IMR-90 (cell line): ENCODE data around the gene KCTD4. TPM values are rescaled to one million over a fixed set of nuclear protein-coding genes. Genes with fewer than 3 reads are reported as not detected.

Experiments
- ATAC-seq: fragments of 200-7000 bp; cut with Tn5 transposase; 2 replicates; pipeline ENCODE4 v1.9.1; 2020; ENCODE audit warnings: low read depth, mild to moderate bottlenecking, moderate library complexity
- BruUV-seq: library from RNA; stranded (reverse); fragments of 400-500 nt; replicated peaks from 2 replicates; lab custom pipeline; 2021; lab: Mats Ljungman, UMichigan
- CTCF ChIA-PET: fragments of 300-600 bp; formaldehyde crosslinking; extraction: SDS; loops from one replicate; lab custom pipeline; 2021; ENCODE audit warnings: antibody characterized with exemption; lab: Yijun Ruan, JAX
- POLR2A ChIA-PET: fragments of 300-600 bp; sonication (Branson Sonifier 250); formaldehyde crosslinking; loops from one replicate; lab custom pipeline; 2022; ENCODE audit warnings: antibody characterized with exemption; ENCODE audit not compliant: unreplicated experiment; lab: Charles Lee
- DNase-seq: peaks from one replicate; pipeline ENCODE4 v3.0.0; 2013
- H2AFZ ChIP-seq: replicated peaks from 2 replicates; pipeline ENCODE3; 2013; ENCODE audit warnings: low read length, mild to moderate bottlenecking; ENCODE audit not compliant: poor library complexity
- H2AK5ac ChIP-seq: 2 replicates; pipeline ENCODE4 v1.6.1; 2013; ENCODE audit warnings: low read depth, low read length, inconsistent platforms
- H2AK9ac ChIP-seq: replicated peaks from 2 replicates; pipeline ENCODE3; 2013; ENCODE audit warnings: mild to moderate bottlenecking, low read depth, low read length, moderate library complexity; ENCODE audit not compliant: poor library complexity
- H2BK120ac ChIP-seq: 2 replicates; pipeline ENCODE4 v1.6.1; 2013; ENCODE audit warnings: low read depth, low read length, inconsistent platforms
- H2BK15ac ChIP-seq: 3 replicates; pipeline ENCODE4 v1.6.1; 2013; ENCODE audit warnings: low read depth, low read length, inconsistent platforms
- H2BK20ac ChIP-seq: 2 replicates; pipeline ENCODE4 v1.6.1; 2013; ENCODE audit warnings: low read depth, mild to moderate bottlenecking, inconsistent platforms, low read length, moderate library complexity
- H2BK5ac ChIP-seq: 2 replicates; pipeline ENCODE4 v1.6.1; 2013; ENCODE audit warnings: mild to moderate bottlenecking, low read depth, low read length, inconsistent platforms; ENCODE audit not compliant: poor library complexity, severe bottlenecking
- H3K14ac ChIP-seq: replicated peaks from 2 replicates; pipeline ENCODE4 v1.6.1; 2013; ENCODE audit warnings: low read depth, low read length, inconsistent platforms
- H3K18ac ChIP-seq: 2 replicates; pipeline ENCODE4 v1.6.1; 2013; ENCODE audit warnings: low read depth, low read length, control low read depth
- H3K23ac ChIP-seq: 2 replicates; pipeline ENCODE4 v1.6.1; 2013; ENCODE audit warnings: low read depth, low read length, inconsistent platforms
- H3K27ac ChIP-seq: 2 replicates; pipeline ENCODE4 v1.5.1; 2013; ENCODE audit warnings: mild to moderate bottlenecking, control low read depth, low read length; ENCODE audit not compliant: insufficient read depth
- H3K27me3 ChIP-seq: 2 replicates; pipeline ENCODE4 v1.6.1; 2013; ENCODE audit warnings: low read length; ENCODE audit not compliant: control insufficient read depth, insufficient read depth
- H3K36me3 ChIP-seq: 2 replicates; pipeline ENCODE4 v1.6.1; 2013; ENCODE audit warnings: low read length, mixed read lengths; ENCODE audit not compliant: control insufficient read depth, insufficient read depth
- H3K4ac ChIP-seq: 2 replicates; pipeline ENCODE4 v1.6.1; 2013; ENCODE audit warnings: low read depth, low read length, inconsistent platforms
- H3K4me1 ChIP-seq: 2 replicates; pipeline ENCODE4 v1.6.1; 2013; ENCODE audit warnings: low read length, mixed read lengths; ENCODE audit not compliant: control insufficient read depth, insufficient read depth
- H3K4me2 ChIP-seq: 2 replicates; pipeline ENCODE4 v1.6.1; 2013; ENCODE audit warnings: low read depth, mild to moderate bottlenecking, control low read depth, low read length, moderate library complexity
- H3K4me3 ChIP-seq: 2 replicates; pipeline ENCODE4 v1.5.1; 2013; ENCODE audit warnings: low read depth, mild to moderate bottlenecking, control low read depth, low read length, moderate library complexity; ENCODE audit not compliant: insufficient read depth
- H3K56ac ChIP-seq: 2 replicates; pipeline ENCODE4 v1.6.1; 2013; ENCODE audit warnings: low read length, inconsistent platforms; ENCODE audit not compliant: insufficient read depth; ENCODE audit errors: extremely low read depth
- H3K79me1 ChIP-seq, 2 experiments: 2 replicates each; pipeline ENCODE4 v1.6.1; 2013; ENCODE audit warnings: low read length in 2 of 2, inconsistent platforms in 1 of 2, low read depth in 1 of 2
- H3K9ac ChIP-seq: 2 replicates; pipeline ENCODE4 v1.6.1; 2013; ENCODE audit warnings: low read depth, low read length, control low read depth
- H3K9me1 ChIP-seq: 2 replicates; pipeline ENCODE4 v1.6.1; 2013; ENCODE audit warnings: low read length, inconsistent platforms; ENCODE audit not compliant: insufficient read depth
- H3K9me3 ChIP-seq: 2 replicates; pipeline ENCODE4 v1.6.1; 2013; ENCODE audit warnings: low read length; ENCODE audit not compliant: control insufficient read depth, insufficient read depth
- H4K20me1 ChIP-seq: 2 replicates; pipeline ENCODE4 v1.6.1; 2013; ENCODE audit warnings: low read length, inconsistent platforms; ENCODE audit not compliant: insufficient read depth
- H4K5ac ChIP-seq: 2 replicates; pipeline ENCODE4 v1.6.1; 2013; ENCODE audit warnings: mild to moderate bottlenecking, low read depth, low read length, control low read depth
- H4K8ac ChIP-seq, 2 experiments: 2 replicates each; pipeline ENCODE4 v1.6.1; 2013; ENCODE audit warnings: low read depth in 2 of 2, low read length in 2 of 2, control low read depth in 1 of 2, inconsistent platforms in 1 of 2
- H4K91ac ChIP-seq: 2 replicates; pipeline ENCODE4 v1.6.1; 2013; ENCODE audit warnings: low read depth, low read length, inconsistent platforms; ENCODE audit not compliant: insufficient read depth
- CHD1 ChIP-seq: IDR thresholded peaks from 2 replicates; pipeline ENCODE4 v1.6.1; 2012; ENCODE audit warnings: low read depth, low read length, improper control_type of control experiment
- MAFK ChIP-seq: IDR thresholded peaks from 2 replicates; pipeline ENCODE4 v1.6.1; 2012; ENCODE audit warnings: low read depth, low read length, improper control_type of control experiment
- MAZ ChIP-seq: IDR thresholded peaks from 2 replicates; pipeline ENCODE4 v1.6.1; 2012; ENCODE audit warnings: low read depth, mild to moderate bottlenecking, low read length, improper control_type of control experiment, moderate library complexity, borderline replicate concordance
- MXI1 ChIP-seq: IDR thresholded peaks from 2 replicates; pipeline ENCODE4 v1.6.1; 2012; ENCODE audit warnings: low read depth, mild to moderate bottlenecking, low read length, moderate library complexity, borderline replicate concordance
- NFE2L2 ChIP-seq: fragments of 150-350 bp; IDR thresholded peaks from 2 replicates; pipeline ENCODE4 v1.6.1; 2016; ENCODE audit warnings: low read depth, mild to moderate bottlenecking, low read length
- RAD21 ChIP-seq: IDR thresholded peaks from 2 replicates; pipeline ENCODE4 v1.6.1; 2012; ENCODE audit warnings: low read length, improper control_type of control experiment
- RFX5 ChIP-seq: IDR thresholded peaks from 2 replicates; pipeline ENCODE4 v1.8.0; 2012; ENCODE audit warnings: low read depth, mild to moderate bottlenecking, low read length, moderate library complexity
- SMC3 ChIP-seq: fragments of 150-350 bp; IDR thresholded peaks from 2 replicates; pipeline ENCODE4 v1.6.1; 2016; ENCODE audit warnings: low read depth, mild to moderate bottlenecking, antibody characterized with exemption, low read length, moderate library complexity
- WGBS, 2 experiments: methylation state at CpG; one replicate each; pipeline versions ENCODE4 v1.1.5 to v1.1.7; 2013; ENCODE audit warnings: missing lambda C conversion rate in 2 of 2; ENCODE audit not compliant: insufficient read length in 1 of 2; ENCODE audit errors: extremely low coverage in 2 of 2; 5-methylcytosine and 5-hydroxymethylcytosine counted together
- dilution Hi-C: fragments of 300-500 bp; cut with HindIII; formaldehyde crosslinking; loops from one replicate; pipeline ENCODE4 v1.14.3; 2018; ENCODE audit warnings: low sequenced_read_pairs; ENCODE audit not compliant: unreplicated experiment
- in situ Hi-C: fragments of 300-500 bp; cut with MboI; formaldehyde crosslinking; loops from 3 replicates; pipeline ENCODE4 v1.14.3; 2019; ENCODE audit warnings: low sequenced_read_pairs, inconsistent platforms, mixed read lengths
- intact Hi-C: fragments of 100-400 bp; cut with micrococcal nuclease; formaldehyde crosslinking; loops from 2 replicates; pipeline ENCODE4 v1.10.0; 2022
- polyA plus RNA-seq, 3 experiments: library from polyadenylated mRNA; depleted of rRNA; stranded (reverse); fragments of >200 nt; gene quantifications; 2 replicates each; pipeline ENCODE4 v1.2.3, GENCODE V29; 2012; ENCODE audit warnings: low replicate concordance in 1 of 3
- total RNA-seq: library from RNA; depleted of rRNA; stranded (reverse); fragments of >200 nt; gene quantifications from 2 replicates; pipeline ENCODE4 v1.2.3, GENCODE V29; 2012
- TF ChIP-seq, protein P1 (sequence below): fragments of 150-350 bp; IDR thresholded peaks from 2 replicates; pipeline ENCODE4 v1.6.1; 2017; ENCODE audit warnings: mild to moderate bottlenecking, antibody characterized with exemption, low read length, low read depth

KCTD4 gene
- total and polyA plus RNA-seq, 2 of the 4 experiments (the other 2 are of a cell fraction) = 0.53 to 0.72 TPM

DNA sequence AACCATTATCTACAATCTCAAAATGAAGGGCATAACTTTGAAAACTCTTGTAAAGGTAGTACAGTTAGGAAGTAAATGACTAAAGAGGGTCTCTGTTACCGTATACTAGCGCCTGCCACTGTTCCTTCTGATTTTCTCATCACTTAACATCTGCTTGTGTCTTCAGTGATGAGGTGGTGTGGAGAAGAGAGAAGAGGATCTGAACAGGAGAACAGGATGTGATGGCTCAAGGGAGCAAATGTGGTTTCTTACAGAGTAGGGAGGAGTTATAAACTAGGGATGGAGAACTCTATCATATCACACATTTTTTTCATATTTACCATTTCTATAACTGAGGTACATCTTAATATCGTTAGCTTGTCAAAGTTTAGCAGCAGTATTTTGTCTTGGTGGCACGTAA, 1.1 kb downstream of the KCTD4 start:
- H2BK20ac ChIP-seq = peak overlapping the region; percentile 41; the same call in 1 of the 2 replicates
- no peak overlapping the region for H3K4me3 ChIP-seq
- peaks cover 2% of the 10 kb centered on the region for H3K36me3 ChIP-seq
- H4K8ac ChIP-seq = peak overlapping the region in 1 of 2 experiments; percentile 22; a peak in 1 of 4 replicates
- no TSS peak for BruUV-seq
- H2BK5ac ChIP-seq = peak overlapping the region; percentile 53
- ChIA-PET CTCF (no interaction called here), POLR2A (no interaction called here)
- in situ Hi-C loops = no loop called here
- H3K4me2 ChIP-seq = peak overlapping the region; percentile 3; the same call in 1 of the 2 replicates
- H3K18ac ChIP-seq = no peak overlapping the region; the same call in 1 of the 2 replicates
- H3K14ac ChIP-seq = peak overlapping the region; percentile 59; the same call in 1 of the 2 replicates
- no peaks in the 10 kb centered on the region for H3K27me3 ChIP-seq
- no peak for DNase-seq
- H3K4me1 ChIP-seq = peaks cover 8% of the 10 kb centered on the region
- peak overlapping the region; percentile 43; the same call in 1 of the 2 replicates for H3K4ac ChIP-seq
- no peak overlapping the region for H2AFZ ChIP-seq
- WGBS, 2 experiments = no CpG with 5 or more reads among the region's 4 CpGs
- dilution Hi-C loops = no loop called here
- peaks cover 17 to 54% of the 10 kb centered on the region in 2 experiments for H3K79me1 ChIP-seq
- no peak overlapping the region for H3K56ac ChIP-seq
- peak overlapping the region; percentile 42; the same call in 1 of the 2 replicates for H2BK120ac ChIP-seq
- H3K9me3 ChIP-seq = no peaks in the 10 kb centered on the region
- peak overlapping the region; percentile 69; the same call in 1 of the 2 replicates for H3K23ac ChIP-seq
- H3K9ac ChIP-seq = no peak overlapping the region
- peak overlapping the region; percentile 31; the same call in 1 of the 2 replicates for H4K91ac ChIP-seq
- no peak overlapping the region for H4K5ac ChIP-seq
- no peak overlapping the region for H2AK9ac ChIP-seq
- H4K20me1 ChIP-seq = no peaks in the 10 kb centered on the region
- peak; percentile 19; the same call in 1 of the 2 replicates for ATAC-seq
- TF ChIP-seq MAFK (no peak), MAZ (no peak), MXI1 (no peak), RFX5 (no peak), CHD1 (no peak), RAD21 (no peak), NFE2L2 (no peak), SMC3 (no peak)
- TF ChIP-seq, protein P1, sequence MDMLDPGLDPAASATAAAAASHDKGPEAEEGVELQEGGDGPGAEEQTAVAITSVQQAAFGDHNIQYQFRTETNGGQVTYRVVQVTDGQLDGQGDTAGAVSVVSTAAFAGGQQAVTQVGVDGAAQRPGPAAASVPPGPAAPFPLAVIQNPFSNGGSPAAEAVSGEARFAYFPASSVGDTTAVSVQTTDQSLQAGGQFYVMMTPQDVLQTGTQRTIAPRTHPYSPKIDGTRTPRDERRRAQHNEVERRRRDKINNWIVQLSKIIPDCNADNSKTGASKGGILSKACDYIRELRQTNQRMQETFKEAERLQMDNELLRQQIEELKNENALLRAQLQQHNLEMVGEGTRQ = no peak
- no peak overlapping the region for H2BK15ac ChIP-seq
- no peak overlapping the region for H3K27ac ChIP-seq
- peaks cover 6% of the 10 kb centered on the region for H3K9me1 ChIP-seq
- intact Hi-C loops = loop anchor here (5.0 kb wide), 1 partner anchor 77 kb away; the partner anchor contains the start of gene GTF2F2
- peak overlapping the region; percentile 17; the same call in 1 of the 2 replicates for H2AK5ac ChIP-seq
